ENCODE measurements around the gene FZD7. TPM values are rescaled to one million over a fixed set of nuclear protein-coding genes. Genes with fewer than 3 reads are reported as not detected.

Gene FZD7
- total RNA-seq, 2 donors from 2014 or later, result 16.1 to 26.1 TPM

GRCh38 chr2:201986463-201986735 is 47.3 kb upstream of the FZD7 start:
- H3K27ac ChIP-seq, result no peak overlapping the region
- TF ChIP-seq POLR2A (IDR thresholded peaks at IDR 0.05), result no peak
- TF ChIP-seq, protein P1, sequence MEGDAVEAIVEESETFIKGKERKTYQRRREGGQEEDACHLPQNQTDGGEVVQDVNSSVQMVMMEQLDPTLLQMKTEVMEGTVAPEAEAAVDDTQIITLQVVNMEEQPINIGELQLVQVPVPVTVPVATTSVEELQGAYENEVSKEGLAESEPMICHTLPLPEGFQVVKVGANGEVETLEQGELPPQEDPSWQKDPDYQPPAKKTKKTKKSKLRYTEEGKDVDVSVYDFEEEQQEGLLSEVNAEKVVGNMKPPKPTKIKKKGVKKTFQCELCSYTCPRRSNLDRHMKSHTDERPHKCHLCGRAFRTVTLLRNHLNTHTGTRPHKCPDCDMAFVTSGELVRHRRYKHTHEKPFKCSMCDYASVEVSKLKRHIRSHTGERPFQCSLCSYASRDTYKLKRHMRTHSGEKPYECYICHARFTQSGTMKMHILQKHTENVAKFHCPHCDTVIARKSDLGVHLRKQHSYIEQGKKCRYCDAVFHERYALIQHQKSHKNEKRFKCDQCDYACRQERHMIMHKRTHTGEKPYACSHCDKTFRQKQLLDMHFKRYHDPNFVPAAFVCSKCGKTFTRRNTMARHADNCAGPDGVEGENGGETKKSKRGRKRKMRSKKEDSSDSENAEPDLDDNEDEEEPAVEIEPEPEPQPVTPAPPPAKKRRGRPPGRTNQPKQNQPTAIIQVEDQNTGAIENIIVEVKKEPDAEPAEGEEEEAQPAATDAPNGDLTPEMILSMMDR (IDR thresholded peaks at IDR 0.05), result no peak
- no peak for TF ChIP-seq POLR2AphosphoS5 (IDR thresholded peaks at IDR 0.05)
- no peaks in the 10 kb centered on the region for H3K9me3 ChIP-seq
- H3K27me3 ChIP-seq (replicated peaks; ENCODE audit: insufficient read depth), result no peaks in the 10 kb centered on the region
- DNase-seq (ENCODE audit: low spot score), result no peak
- intact Hi-C loops (cut with DNase I), result no loop called here
- no peaks in the 10 kb centered on the region for H3K4me1 ChIP-seq (replicated peaks)
- H3K36me3 ChIP-seq, result no peaks in the 10 kb centered on the region
- H3K4me3 ChIP-seq, result no peak overlapping the region
- WGBS, result 90% methylated on average over 5 of the region's 5 CpGs

DNA sequence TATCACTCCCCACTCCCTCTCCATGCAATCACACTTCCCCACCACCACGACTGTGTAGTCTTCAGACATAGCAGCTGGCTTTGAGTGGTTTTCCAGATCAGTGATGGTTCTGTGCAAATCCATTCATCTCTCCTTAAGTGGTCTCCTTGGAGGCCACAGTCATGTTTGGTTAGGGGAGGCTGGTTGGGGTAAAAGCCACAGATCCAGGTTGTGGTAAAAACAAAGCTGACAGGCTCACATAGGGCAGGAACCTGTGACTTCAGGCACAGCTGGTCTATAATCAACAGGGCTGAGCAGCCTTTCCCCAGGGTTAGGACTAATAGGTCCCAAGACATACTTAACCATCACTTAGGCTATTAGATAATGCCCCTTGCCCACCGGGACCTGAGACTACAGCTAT is 46.2 kb upstream of the FZD7 start:
- DNase-seq (ENCODE audit: low spot score), result no peak
- Histone ChIP-seq H3K9me3 (no peaks in the 10 kb centered on the region), H3K27ac (no peak overlapping the region), H3K27me3 (replicated peaks; ENCODE audit: insufficient read depth) (no peaks in the 10 kb centered on the region), H3K36me3 (no peaks in the 10 kb centered on the region), H3K4me3 (no peak overlapping the region), H3K4me1 (replicated peaks) (no peaks in the 10 kb centered on the region)
- WGBS, result 83% methylated on average over 2 of the region's 2 CpGs
- TF ChIP-seq POLR2A (IDR thresholded peaks at IDR 0.05) (no peak), POLR2AphosphoS5 (IDR thresholded peaks at IDR 0.05) (no peak)
- TF ChIP-seq, protein P1 (IDR thresholded peaks at IDR 0.05), result no peak
- intact Hi-C loops (cut with DNase I), result no loop called here

- no peaks in the 10 kb centered on the region for H3K27me3 ChIP-seq (replicated peaks; ENCODE audit: insufficient read depth)
- H3K9me3 ChIP-seq, result no peaks in the 10 kb centered on the region
- no peaks in the 10 kb centered on the region for H3K4me1 ChIP-seq (replicated peaks)
- no peak overlapping the region for H3K27ac ChIP-seq
- H3K36me3 ChIP-seq, result no peaks in the 10 kb centered on the region
- WGBS, result 100% methylated on average over 2 of the region's 2 CpGs
- no peak for DNase-seq (ENCODE audit: low spot score)
- TF ChIP-seq POLR2A (IDR thresholded peaks at IDR 0.05) (no peak), POLR2AphosphoS5 (IDR thresholded peaks at IDR 0.05) (no peak)
- TF ChIP-seq, protein P1 (IDR thresholded peaks at IDR 0.05), result no peak
- intact Hi-C loops (cut with DNase I), result no loop called here
- H3K4me3 ChIP-seq, result no peak overlapping the region
Observed at GRCh38 chr2:201990069-201990468, 43.6 kb upstream of the FZD7 start.

DNA sequence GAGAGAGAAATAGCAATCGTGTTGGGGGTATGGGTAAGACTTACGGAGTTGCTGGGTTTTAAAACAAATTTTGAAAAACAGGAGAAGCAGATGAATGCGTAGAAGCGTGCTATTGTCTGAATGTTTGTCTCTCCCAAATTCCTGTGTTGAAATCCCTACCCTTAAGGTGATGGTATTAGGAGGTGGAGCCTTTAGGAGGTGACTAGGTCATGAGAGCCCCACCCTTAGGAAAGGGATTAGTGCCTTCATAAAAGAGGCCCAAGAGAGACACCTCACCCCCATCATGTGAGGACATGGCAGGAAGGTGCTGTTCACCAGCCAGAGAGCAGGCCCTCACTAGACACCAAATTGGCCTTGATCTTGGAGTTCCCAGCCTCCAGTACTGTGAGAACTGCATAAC is 40.7 kb upstream of the FZD7 start:
- DNase-seq (ENCODE audit: low spot score), result no peak
- Histone ChIP-seq H3K4me1 (replicated peaks) (no peaks in the 10 kb centered on the region), H3K4me3 (no peak overlapping the region), H3K27ac (no peak overlapping the region), H3K36me3 (no peaks in the 10 kb centered on the region), H3K9me3 (no peaks in the 10 kb centered on the region), H3K27me3 (replicated peaks; ENCODE audit: insufficient read depth) (no peaks in the 10 kb centered on the region)
- 93% methylated on average over 4 of the region's 4 CpGs for WGBS
- TF ChIP-seq POLR2AphosphoS5 (IDR thresholded peaks at IDR 0.05) (no peak), POLR2A (IDR thresholded peaks at IDR 0.05) (no peak)
- TF ChIP-seq, protein P1 (IDR thresholded peaks at IDR 0.05), result no peak
- intact Hi-C loops (cut with DNase I), result no loop called here

DNA sequence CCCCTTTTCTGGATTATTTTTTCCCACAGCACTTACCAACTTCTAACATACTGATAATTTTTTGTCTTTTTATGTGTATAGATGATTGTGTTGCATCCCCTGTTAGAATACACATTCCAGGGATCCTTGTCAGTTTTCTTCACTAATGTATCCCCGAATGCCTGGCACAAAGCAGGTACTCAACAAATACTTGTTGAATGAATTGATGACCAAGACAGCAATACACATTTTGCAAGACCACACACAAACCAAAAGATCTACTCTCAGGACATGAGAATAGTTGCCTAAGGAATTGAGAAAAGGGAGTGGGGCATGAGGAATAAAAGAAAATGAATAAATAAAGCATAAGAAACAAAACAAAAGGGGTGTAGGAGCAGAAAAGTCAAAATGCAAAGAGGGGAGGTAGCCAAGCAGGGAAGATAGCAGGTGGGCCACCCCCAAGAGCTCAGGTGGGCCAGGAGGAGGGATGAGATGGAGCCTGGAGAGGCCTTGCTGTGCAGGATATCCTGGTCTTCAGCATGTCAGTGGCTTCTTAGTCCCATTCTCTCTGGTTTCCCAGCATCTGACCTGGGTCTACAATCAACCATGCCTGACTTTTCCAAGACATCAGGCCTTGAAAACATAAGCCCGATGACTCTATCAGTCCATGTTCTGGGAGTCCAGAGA is 38.5 kb upstream of the FZD7 start:
- Histone ChIP-seq H3K4me1 (replicated peaks) (no peaks in the 10 kb centered on the region), H3K27ac (no peak overlapping the region)
- WGBS, result 90% methylated on average over 2 of the region's 2 CpGs

More for the DNA sequence above, 38.5 kb upstream of the FZD7 start:
- no peak for DNase-seq (ENCODE audit: low spot score)
- no peaks in the 10 kb centered on the region for H3K9me3 ChIP-seq
- TF ChIP-seq POLR2AphosphoS5 (IDR thresholded peaks at IDR 0.05) (no peak), POLR2A (IDR thresholded peaks at IDR 0.05) (no peak)
- TF ChIP-seq, protein P1 (IDR thresholded peaks at IDR 0.05), result no peak
- no peaks in the 10 kb centered on the region for H3K27me3 ChIP-seq (replicated peaks; ENCODE audit: insufficient read depth)
- H3K36me3 ChIP-seq, result no peaks in the 10 kb centered on the region
- intact Hi-C loops (cut with DNase I), result no loop called here
- no peak overlapping the region for H3K4me3 ChIP-seq
